Transverse colon (tissue), 4 donors: ENCODE results near the gene SEMA3E.

Experiments
- EP300 ChIP-seq: sonication (generic); formaldehyde crosslinking; IDR thresholded peaks from one replicate; pipeline ENCODE4 v1.6.1; 2017; ENCODE audit warnings: antibody characterized with exemption, low read depth
- POLR2A ChIP-seq: fragments of 450-650 bp; IDR thresholded peaks from one replicate; pipeline ENCODE4 v1.6.1; 2016; ENCODE audit warnings: antibody characterized with exemption, mild to moderate bottlenecking, moderate library complexity
- POLR2AphosphoS5 ChIP-seq, 3 donors: sonication (generic); formaldehyde crosslinking; IDR thresholded peaks; one replicate each; pipeline ENCODE4 v1.6.1; 2016; ENCODE audit warnings: antibody characterized with exemption in 3 of 3
- TF ChIP-seq, protein P1 (sequence below), 5 experiments: fragments of 200-600 bp in 3 of 5; fragments of 450-650 bp in 2 of 5; sonication (generic) in 3 of 5; IDR thresholded peaks; 1 replicate in 2 of 5; 2 replicates in 3 of 5; pipeline ENCODE4 v1.5.1; 2016 to 2017; ENCODE audit warnings: antibody characterized with exemption in 5 of 5, inconsistent platforms in 3 of 5, mild to moderate bottlenecking in 2 of 5, moderate library complexity in 1 of 5

GRCh38 chr7:83633516-83633915, 15.4 kb downstream of the SEMA3E start:
- TF ChIP-seq POLR2A (no peak), POLR2AphosphoS5 (IDR thresholded peaks at IDR 0.05) (no peak), EP300 (no peak)
- TF ChIP-seq, protein P1, sequence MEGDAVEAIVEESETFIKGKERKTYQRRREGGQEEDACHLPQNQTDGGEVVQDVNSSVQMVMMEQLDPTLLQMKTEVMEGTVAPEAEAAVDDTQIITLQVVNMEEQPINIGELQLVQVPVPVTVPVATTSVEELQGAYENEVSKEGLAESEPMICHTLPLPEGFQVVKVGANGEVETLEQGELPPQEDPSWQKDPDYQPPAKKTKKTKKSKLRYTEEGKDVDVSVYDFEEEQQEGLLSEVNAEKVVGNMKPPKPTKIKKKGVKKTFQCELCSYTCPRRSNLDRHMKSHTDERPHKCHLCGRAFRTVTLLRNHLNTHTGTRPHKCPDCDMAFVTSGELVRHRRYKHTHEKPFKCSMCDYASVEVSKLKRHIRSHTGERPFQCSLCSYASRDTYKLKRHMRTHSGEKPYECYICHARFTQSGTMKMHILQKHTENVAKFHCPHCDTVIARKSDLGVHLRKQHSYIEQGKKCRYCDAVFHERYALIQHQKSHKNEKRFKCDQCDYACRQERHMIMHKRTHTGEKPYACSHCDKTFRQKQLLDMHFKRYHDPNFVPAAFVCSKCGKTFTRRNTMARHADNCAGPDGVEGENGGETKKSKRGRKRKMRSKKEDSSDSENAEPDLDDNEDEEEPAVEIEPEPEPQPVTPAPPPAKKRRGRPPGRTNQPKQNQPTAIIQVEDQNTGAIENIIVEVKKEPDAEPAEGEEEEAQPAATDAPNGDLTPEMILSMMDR (IDR thresholded peaks at IDR 0.05): no peak
